Mucosa of descending colon (tissue), 3 donors: ENCODE measurements around the gene PTPRM. TPM values are rescaled to one million over a fixed set of nuclear protein-coding genes. Genes with fewer than 3 reads are reported as not detected.

Source experiments
- ATAC-seq: fragments of 200-7000 bp; cut with Tn5 transposase; one replicate; pipeline ENCODE4 v1.9.1; 2020; ENCODE audit warnings: mild to moderate bottlenecking, moderate library complexity
- DNase-seq, 3 donors: peaks; one replicate each; pipeline ENCODE4 v3.0.0-alpha.2; 2020
- H3K36me3 ChIP-seq: fragments of 200-600 bp; one replicate; pipeline ENCODE4 v1.8.0; 2021; ENCODE audit warnings: low read depth, mild to moderate bottlenecking
- H3K4me1 ChIP-seq: fragments of 200-600 bp; one replicate; pipeline ENCODE4 v1.8.0; 2021; ENCODE audit warnings: low read depth, mild to moderate bottlenecking
- H3K4me3 ChIP-seq: fragments of 200-600 bp; one replicate; pipeline ENCODE4 v1.8.0; 2021; ENCODE audit warnings: mild to moderate bottlenecking
- H3K9me3 ChIP-seq: fragments of 200-600 bp; one replicate; pipeline ENCODE4 v1.8.0; 2021; ENCODE audit warnings: mild to moderate bottlenecking
- CTCF ChIP-seq: fragments of 200-600 bp; IDR thresholded peaks from one replicate; pipeline ENCODE4 v1.8.0; 2022; ENCODE audit warnings: antibody characterized with exemption, mild to moderate bottlenecking
- intact Hi-C, 2 donors: fragments of 100-400 bp; cut with DNase I in 1 of 2; cut with micrococcal nuclease in 1 of 2; formaldehyde crosslinking; loops; one replicate each; pipeline versions ENCODE4 v1.11.0 to v1.11.1; 2022; cut with DNase I, micrococcal nuclease
- total RNA-seq, 3 donors: library from RNA; stranded (reverse); fragmentation: NEBNext Ultra II Directional in 2 of 3; extraction: Animal tissue kit (Norgen Biotek cat#: 25700) in 2 of 3; gene quantifications; one replicate each; pipeline versions ENCODE4 v1.2.1 to v1.2.4, GENCODE V29; 2021 to 2023
- donor health status: DM: no; HTN: no; CAD: no; lungs with moderate emphysema.
- donor health status: DM: no; HTN: no; CAD: no.
- donor health status: DM: no; HTN: yes; CAD: no.

Gene PTPRM
- total RNA-seq, 3 donors from 2014 or later, result 15.3 to 41.1 (median 19.6) TPM

DNA sequence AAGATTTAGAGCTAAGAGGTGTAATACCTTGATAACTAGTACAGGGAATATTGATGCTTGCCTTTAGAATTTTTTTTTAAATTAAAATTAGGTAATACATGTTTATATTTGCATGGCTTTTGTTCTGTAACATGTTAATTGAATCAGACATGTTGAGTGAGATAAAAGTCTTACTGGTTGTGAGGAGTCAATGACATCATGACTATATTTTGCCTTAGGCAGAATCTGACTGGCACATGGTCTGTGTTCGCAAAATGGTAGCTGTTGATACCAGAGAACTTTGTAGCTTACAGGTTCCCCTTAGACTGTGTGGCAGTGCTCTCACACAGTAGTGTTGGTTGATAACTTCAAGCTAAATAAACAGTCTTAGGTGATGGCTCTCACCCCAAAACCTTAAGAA, 199.7 kb downstream of the PTPRM start:
- no peaks in the 10 kb centered on the region for H3K9me3 ChIP-seq
- intact Hi-C loops, result no loop called here
- no peak for TF ChIP-seq CTCF
- DNase-seq (no peak), ATAC-seq (no peak)
- no peaks in the 10 kb centered on the region for H3K4me1 ChIP-seq
- no peaks in the 10 kb centered on the region for H3K36me3 ChIP-seq
- no peak overlapping the region for H3K4me3 ChIP-seq

- H3K9me3 ChIP-seq, result no peaks in the 10 kb centered on the region
- DNase-seq (no peak), ATAC-seq (no peak)
- intact Hi-C loops, result no loop called here
- no peak for TF ChIP-seq CTCF
- no peaks in the 10 kb centered on the region for H3K4me1 ChIP-seq
- H3K36me3 ChIP-seq, result no peaks in the 10 kb centered on the region
- no peak overlapping the region for H3K4me3 ChIP-seq
Observed at GRCh38 chr18:7770908-7771307, 203.8 kb downstream of the PTPRM start.

GRCh38 chr18:7772510-7772888, 205.4 kb downstream of the PTPRM start:
- no peaks in the 10 kb centered on the region for H3K9me3 ChIP-seq
- H3K4me1 ChIP-seq, result no peaks in the 10 kb centered on the region
- H3K36me3 ChIP-seq, result no peaks in the 10 kb centered on the region
- no peak overlapping the region for H3K4me3 ChIP-seq
- TF ChIP-seq CTCF, result no peak
- intact Hi-C loops, result no loop called here
- no peak for ATAC-seq
- no peak for DNase-seq

- no peak for DNase-seq
- intact Hi-C loops, result no loop called here
Observed at GRCh38 chr18:7772951-7773350, 205.8 kb downstream of the PTPRM start.

GRCh38 chr18:7775128-7775527, 208.0 kb downstream of the PTPRM start:
- no peaks in the 10 kb centered on the region for H3K9me3 ChIP-seq
- peak; percentile 36 for ATAC-seq
- DNase-seq, result no peak
- no peak overlapping the region for H3K4me3 ChIP-seq
- H3K36me3 ChIP-seq, result no peaks in the 10 kb centered on the region
- no peaks in the 10 kb centered on the region for H3K4me1 ChIP-seq
- intact Hi-C loops, result no loop called here
- no peak for TF ChIP-seq CTCF

More at GRCh38 chr18:7772951-7773350, 205.8 kb downstream of the PTPRM start:
- TF ChIP-seq CTCF, result no peak
- no peaks in the 10 kb centered on the region for H3K4me1 ChIP-seq
- ATAC-seq, result no peak
- no peaks in the 10 kb centered on the region for H3K9me3 ChIP-seq
- no peaks in the 10 kb centered on the region for H3K36me3 ChIP-seq
- H3K4me3 ChIP-seq, result no peak overlapping the region

GRCh38 chr18:7775843-7776242, 208.7 kb downstream of the PTPRM start:
- no peaks in the 10 kb centered on the region for H3K4me1 ChIP-seq
- intact Hi-C loops, result no loop called here
- H3K4me3 ChIP-seq, result no peak overlapping the region
- TF ChIP-seq CTCF, result no peak
- no peak for DNase-seq
- H3K36me3 ChIP-seq, result no peaks in the 10 kb centered on the region
- no peaks in the 10 kb centered on the region for H3K9me3 ChIP-seq
- ATAC-seq, result peak; percentile 65
